C4-2B (cell line): ENCODE data around the gene EBF3.

Source experiments
- ZFX ChIP-seq: fragments of 450-650 bp; IDR thresholded peaks from 2 replicates; pipeline ENCODE4 v1.6.1; 2017
- TF ChIP-seq, protein P1 (sequence below): fragments of 450-650 bp; conservative IDR thresholded peaks from 2 replicates; pipeline ENCODE4 v1.5.1; 2017; ENCODE audit warnings: mild to moderate bottlenecking

DNA sequence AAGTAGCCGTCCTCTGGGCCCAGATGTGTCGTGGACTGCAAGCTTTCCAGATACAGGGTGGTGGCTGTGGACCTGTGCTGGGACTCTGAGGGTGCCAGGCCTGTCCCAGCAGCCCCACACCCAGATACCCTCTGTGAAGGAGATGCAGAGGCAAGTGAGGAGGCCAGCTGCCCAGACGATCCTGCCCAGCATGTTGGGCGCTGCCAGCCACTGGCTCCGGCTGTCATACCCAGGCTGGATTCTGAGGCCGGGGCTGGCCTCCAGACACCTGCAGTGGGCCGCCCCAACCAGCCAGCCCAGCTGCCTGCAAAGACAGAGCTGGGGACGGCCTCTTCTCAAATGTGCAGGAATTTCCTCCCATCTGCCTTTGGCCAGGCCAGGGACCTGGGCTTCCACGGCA lies 39.1 kb upstream of the EBF3 start:
- TF ChIP-seq, protein P1, sequence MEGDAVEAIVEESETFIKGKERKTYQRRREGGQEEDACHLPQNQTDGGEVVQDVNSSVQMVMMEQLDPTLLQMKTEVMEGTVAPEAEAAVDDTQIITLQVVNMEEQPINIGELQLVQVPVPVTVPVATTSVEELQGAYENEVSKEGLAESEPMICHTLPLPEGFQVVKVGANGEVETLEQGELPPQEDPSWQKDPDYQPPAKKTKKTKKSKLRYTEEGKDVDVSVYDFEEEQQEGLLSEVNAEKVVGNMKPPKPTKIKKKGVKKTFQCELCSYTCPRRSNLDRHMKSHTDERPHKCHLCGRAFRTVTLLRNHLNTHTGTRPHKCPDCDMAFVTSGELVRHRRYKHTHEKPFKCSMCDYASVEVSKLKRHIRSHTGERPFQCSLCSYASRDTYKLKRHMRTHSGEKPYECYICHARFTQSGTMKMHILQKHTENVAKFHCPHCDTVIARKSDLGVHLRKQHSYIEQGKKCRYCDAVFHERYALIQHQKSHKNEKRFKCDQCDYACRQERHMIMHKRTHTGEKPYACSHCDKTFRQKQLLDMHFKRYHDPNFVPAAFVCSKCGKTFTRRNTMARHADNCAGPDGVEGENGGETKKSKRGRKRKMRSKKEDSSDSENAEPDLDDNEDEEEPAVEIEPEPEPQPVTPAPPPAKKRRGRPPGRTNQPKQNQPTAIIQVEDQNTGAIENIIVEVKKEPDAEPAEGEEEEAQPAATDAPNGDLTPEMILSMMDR, result no peak
- TF ChIP-seq ZFX, result no peak
